Measurements from ENCODE around the gene TDO2. TPM values are rescaled to one million over a fixed set of nuclear protein-coding genes. Genes with fewer than 3 reads are reported as not detected.

The TDO2 gene
- total RNA-seq, 6 donors from 2014 or later: 0.74 to 2.3 (median 2.1) TPM; not detected in 3

- Histone ChIP-seq H3K27ac (no peak overlapping the region), H3K4me3 (no peak overlapping the region), H3K4me1 (no peaks in the 10 kb centered on the region), H3K9me3 (no peaks in the 10 kb centered on the region), H3K36me3 (no peaks in the 10 kb centered on the region), H3K27me3 (no peaks in the 10 kb centered on the region)
- ATAC-seq (ENCODE audit: low FRiP score in 2 of 2) (no peak), DNase-seq (no peak)
- WGBS, 2 donors: 50 to 56% methylated on average over 2 of the region's 2 CpGs
- TF ChIP-seq, protein P1, sequence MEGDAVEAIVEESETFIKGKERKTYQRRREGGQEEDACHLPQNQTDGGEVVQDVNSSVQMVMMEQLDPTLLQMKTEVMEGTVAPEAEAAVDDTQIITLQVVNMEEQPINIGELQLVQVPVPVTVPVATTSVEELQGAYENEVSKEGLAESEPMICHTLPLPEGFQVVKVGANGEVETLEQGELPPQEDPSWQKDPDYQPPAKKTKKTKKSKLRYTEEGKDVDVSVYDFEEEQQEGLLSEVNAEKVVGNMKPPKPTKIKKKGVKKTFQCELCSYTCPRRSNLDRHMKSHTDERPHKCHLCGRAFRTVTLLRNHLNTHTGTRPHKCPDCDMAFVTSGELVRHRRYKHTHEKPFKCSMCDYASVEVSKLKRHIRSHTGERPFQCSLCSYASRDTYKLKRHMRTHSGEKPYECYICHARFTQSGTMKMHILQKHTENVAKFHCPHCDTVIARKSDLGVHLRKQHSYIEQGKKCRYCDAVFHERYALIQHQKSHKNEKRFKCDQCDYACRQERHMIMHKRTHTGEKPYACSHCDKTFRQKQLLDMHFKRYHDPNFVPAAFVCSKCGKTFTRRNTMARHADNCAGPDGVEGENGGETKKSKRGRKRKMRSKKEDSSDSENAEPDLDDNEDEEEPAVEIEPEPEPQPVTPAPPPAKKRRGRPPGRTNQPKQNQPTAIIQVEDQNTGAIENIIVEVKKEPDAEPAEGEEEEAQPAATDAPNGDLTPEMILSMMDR (IDR thresholded peaks at IDR 0.05): no peak
- TF ChIP-seq POLR2AphosphoS5 (IDR thresholded peaks at IDR 0.05): no peak
- TF ChIP-seq POLR2A (IDR thresholded peaks at IDR 0.05): no peak
- TF ChIP-seq EP300 (IDR thresholded peaks at IDR 0.05): no peak
These were observed 59.3 kb downstream of the TDO2 start for GRCh38 chr4:155962767-155963166.

- Histone ChIP-seq H3K4me1 (no peaks in the 10 kb centered on the region), H3K27me3 (no peaks in the 10 kb centered on the region), H3K4me3 (no peak overlapping the region), H3K9me3 (no peaks in the 10 kb centered on the region), H3K36me3 (no peaks in the 10 kb centered on the region), H3K27ac (no peak overlapping the region)
- peak in 1 of 2 donors; percentile 66 for ATAC-seq (ENCODE audit: low FRiP score in 2 of 2)
- whole genome bisulfite sequencing, 2 donors: 77 to 78% methylated on average over 8 of the region's 8 CpGs
- TF ChIP-seq POLR2A (IDR thresholded peaks at IDR 0.05) (no peak), EP300 (IDR thresholded peaks at IDR 0.05) (no peak), POLR2AphosphoS5 (IDR thresholded peaks at IDR 0.05) (no peak)
- TF ChIP-seq, protein P1 (IDR thresholded peaks at IDR 0.05): no peak
- DNase-seq: no peak
These were observed 60.8 kb downstream of the TDO2 start for GRCh38 chr4:155964016-155964891.

GRCh38 chr4:155966171-155966570 is 62.7 kb downstream of the TDO2 start:
- H3K27me3 ChIP-seq: no peaks in the 10 kb centered on the region
- H3K9me3 ChIP-seq: no peaks in the 10 kb centered on the region
- no peak overlapping the region for H3K27ac ChIP-seq
- no peak overlapping the region for H3K4me3 ChIP-seq
- no peaks in the 10 kb centered on the region for H3K36me3 ChIP-seq
- TF ChIP-seq EP300 (IDR thresholded peaks at IDR 0.05) (no peak), POLR2AphosphoS5 (IDR thresholded peaks at IDR 0.05) (no peak), POLR2A (IDR thresholded peaks at IDR 0.05) (no peak)
- TF ChIP-seq, protein P1 (IDR thresholded peaks at IDR 0.05): no peak
- DNase-seq (no peak), ATAC-seq (ENCODE audit: low FRiP score in 2 of 2) (no peak)
- no peaks in the 10 kb centered on the region for H3K4me1 ChIP-seq
- WGBS, 2 donors: 87 to 100% methylated on average over 2 of the region's 2 CpGs

GRCh38 chr4:155966731-155967395 is 63.4 kb downstream of the TDO2 start:
- no peaks in the 10 kb centered on the region for H3K4me1 ChIP-seq
- H3K4me3 ChIP-seq: no peak overlapping the region
- H3K27me3 ChIP-seq: no peaks in the 10 kb centered on the region
- TF ChIP-seq EP300 (IDR thresholded peaks at IDR 0.05) (no peak), POLR2A (IDR thresholded peaks at IDR 0.05) (no peak)
- H3K36me3 ChIP-seq: no peaks in the 10 kb centered on the region
- no peak overlapping the region for H3K27ac ChIP-seq
- no peaks in the 10 kb centered on the region for H3K9me3 ChIP-seq
- WGBS, 2 donors: 85 to 88% methylated on average over 3 of the region's 3 CpGs
- peak in 1 of 2 donors; percentile 45 for ATAC-seq (ENCODE audit: low FRiP score in 2 of 2)
- DNase-seq: no peak

Other genes with a start within 250 kb of the TDO2 start
- gene GUCY1A1, start 236.8 kb upstream of the TDO2 start, total RNA-seq: 10 to 100 TPM; 19.0 to 67.1 (median 44.2) TPM
- 10 to 100 TPM in 3 of 6 donors, 1 to 10 TPM in 3; 8.1 to 24.1 (median 13.2) TPM for gene GUCY1B1, start 144.7 kb upstream of the TDO2 start, total RNA-seq
- not detected for gene ASIC5, start 37.4 kb upstream of the TDO2 start, total RNA-seq
- 10 to 100 TPM in 5 of 6 donors, 1 to 10 TPM in 1; 9.4 to 34.7 (median 22.5) TPM for gene CTSO, start 50.2 kb downstream of the TDO2 start, total RNA-seq

Data from upper lobe of left lung (tissue), 6 donors.